ENCODE measurements around the gene KRTAP5-7. TPM values are rescaled to one million over a fixed set of nuclear protein-coding genes. Genes with fewer than 3 reads are reported as not detected.

KRTAP5-7 gene
- total RNA-seq, 1 experiment from 2014 or later, result not detected

DNA sequence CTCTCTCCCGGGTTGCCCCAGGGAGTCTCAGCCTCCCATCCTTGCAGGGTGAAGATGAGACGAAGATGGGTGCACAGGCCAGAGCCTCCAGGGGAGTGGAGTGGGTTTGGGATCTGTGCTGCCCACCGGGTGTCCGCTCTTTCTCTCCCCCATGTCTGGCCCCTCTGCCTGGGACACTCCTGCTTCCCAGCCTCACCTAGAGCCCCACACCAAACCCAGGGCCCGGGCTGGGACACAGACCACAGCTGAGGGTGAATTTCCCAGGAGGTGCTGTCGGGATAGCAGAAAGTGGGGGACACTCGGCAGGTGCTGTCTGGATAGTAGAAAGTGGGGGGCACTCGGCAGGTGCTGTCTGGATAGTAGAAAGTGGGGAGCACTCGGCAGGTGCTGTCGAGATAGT, 25.0 kb upstream of the KRTAP5-7 start:
- ChIA-PET POLR2A (no interaction called here), CTCF (no interaction called here)
- no TSS peak for BruUV-seq (replicated peaks)
- Mint-ChIP-seq H3K36me3 (ENCODE audit: insufficient read depth, unreplicated experiment) (peaks cover 36% of the 10 kb centered on the region), H3K4me3 (ENCODE audit: unreplicated experiment) (no peak overlapping the region), H3K9me3 (ENCODE audit: unreplicated experiment) (no peaks in the 10 kb centered on the region), H3K4me1 (ENCODE audit: insufficient read depth, unreplicated experiment) (no peaks in the 10 kb centered on the region), H3K27me3 (ENCODE audit: insufficient read depth, unreplicated experiment) (no peaks in the 10 kb centered on the region), H3K27ac (ENCODE audit: low read depth, unreplicated experiment) (peak overlapping the region; percentile 12)
- TF ChIP-seq, protein P1, sequence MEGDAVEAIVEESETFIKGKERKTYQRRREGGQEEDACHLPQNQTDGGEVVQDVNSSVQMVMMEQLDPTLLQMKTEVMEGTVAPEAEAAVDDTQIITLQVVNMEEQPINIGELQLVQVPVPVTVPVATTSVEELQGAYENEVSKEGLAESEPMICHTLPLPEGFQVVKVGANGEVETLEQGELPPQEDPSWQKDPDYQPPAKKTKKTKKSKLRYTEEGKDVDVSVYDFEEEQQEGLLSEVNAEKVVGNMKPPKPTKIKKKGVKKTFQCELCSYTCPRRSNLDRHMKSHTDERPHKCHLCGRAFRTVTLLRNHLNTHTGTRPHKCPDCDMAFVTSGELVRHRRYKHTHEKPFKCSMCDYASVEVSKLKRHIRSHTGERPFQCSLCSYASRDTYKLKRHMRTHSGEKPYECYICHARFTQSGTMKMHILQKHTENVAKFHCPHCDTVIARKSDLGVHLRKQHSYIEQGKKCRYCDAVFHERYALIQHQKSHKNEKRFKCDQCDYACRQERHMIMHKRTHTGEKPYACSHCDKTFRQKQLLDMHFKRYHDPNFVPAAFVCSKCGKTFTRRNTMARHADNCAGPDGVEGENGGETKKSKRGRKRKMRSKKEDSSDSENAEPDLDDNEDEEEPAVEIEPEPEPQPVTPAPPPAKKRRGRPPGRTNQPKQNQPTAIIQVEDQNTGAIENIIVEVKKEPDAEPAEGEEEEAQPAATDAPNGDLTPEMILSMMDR (IDR thresholded peaks at IDR 0.05; ENCODE audit: unreplicated experiment), result no peak
- DNase-seq (ENCODE audit: unreplicated experiment), result no peak
- intact Hi-C loops (cut with micrococcal nuclease), result no loop called here

- TF ChIP-seq, protein P1 (IDR thresholded peaks at IDR 0.05; ENCODE audit: unreplicated experiment), result no peak
- no peak overlapping the region for H3K4me3 Mint-ChIP-seq (ENCODE audit: unreplicated experiment)
- peaks cover 27% of the 10 kb centered on the region for H3K36me3 Mint-ChIP-seq (ENCODE audit: insufficient read depth, unreplicated experiment)
- peak overlapping the region; percentile 12 for H3K27ac Mint-ChIP-seq (ENCODE audit: low read depth, unreplicated experiment)
- BruUV-seq (replicated peaks), result no TSS peak
- ChIA-PET POLR2A (no interaction called here), CTCF (no interaction called here)
- intact Hi-C loops (cut with micrococcal nuclease), result no loop called here
- DNase-seq (ENCODE audit: unreplicated experiment), result no peak
- H3K4me1 Mint-ChIP-seq (ENCODE audit: insufficient read depth, unreplicated experiment), result no peaks in the 10 kb centered on the region
- H3K27me3 Mint-ChIP-seq (ENCODE audit: insufficient read depth, unreplicated experiment), result no peaks in the 10 kb centered on the region
- H3K9me3 Mint-ChIP-seq (ENCODE audit: unreplicated experiment), result no peaks in the 10 kb centered on the region
Measured at GRCh38 chr11:71502871-71503435, 24.1 kb upstream of the KRTAP5-7 start.

GRCh38 chr11:71504531-71504930, 22.5 kb upstream of the KRTAP5-7 start:
- POLR2A ChIA-PET, result no interaction called here
- TF ChIP-seq, protein P1 (IDR thresholded peaks at IDR 0.05; ENCODE audit: unreplicated experiment), result no peak
- BruUV-seq (replicated peaks), result no TSS peak
- Mint-ChIP-seq H3K4me3 (ENCODE audit: unreplicated experiment) (no peak overlapping the region), H3K27ac (ENCODE audit: low read depth, unreplicated experiment) (no peak overlapping the region), H3K4me1 (ENCODE audit: insufficient read depth, unreplicated experiment) (no peaks in the 10 kb centered on the region), H3K36me3 (ENCODE audit: insufficient read depth, unreplicated experiment) (peaks cover 18% of the 10 kb centered on the region), H3K27me3 (ENCODE audit: insufficient read depth, unreplicated experiment) (no peaks in the 10 kb centered on the region), H3K9me3 (ENCODE audit: unreplicated experiment) (no peaks in the 10 kb centered on the region)
- intact Hi-C loops (cut with micrococcal nuclease), result no loop called here
- no peak for DNase-seq (ENCODE audit: unreplicated experiment)
- CTCF ChIA-PET, result no interaction called here

DNA sequence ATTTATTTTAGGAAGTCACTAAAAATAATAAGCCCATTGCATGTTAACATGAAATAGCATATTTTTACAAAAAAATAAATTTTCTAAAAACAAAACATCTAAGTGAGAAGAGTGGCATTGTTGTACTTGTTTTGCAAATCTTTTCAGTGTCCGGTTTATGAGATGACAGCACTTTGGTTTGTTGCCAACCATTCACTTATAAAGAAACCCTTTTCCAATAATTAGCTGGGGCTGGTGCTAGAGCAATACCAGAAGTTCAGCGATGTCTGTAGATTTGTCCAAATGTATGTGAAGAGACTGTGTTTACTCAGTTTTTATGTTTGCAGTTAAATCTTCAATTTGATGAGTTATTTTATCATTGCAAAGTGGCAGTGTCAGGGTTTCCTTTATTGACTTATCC, 22.1 kb upstream of the KRTAP5-7 start:
- Mint-ChIP-seq H3K27ac (ENCODE audit: low read depth, unreplicated experiment) (no peak overlapping the region), H3K4me3 (ENCODE audit: unreplicated experiment) (no peak overlapping the region), H3K4me1 (ENCODE audit: insufficient read depth, unreplicated experiment) (no peaks in the 10 kb centered on the region), H3K9me3 (ENCODE audit: unreplicated experiment) (no peaks in the 10 kb centered on the region), H3K27me3 (ENCODE audit: insufficient read depth, unreplicated experiment) (no peaks in the 10 kb centered on the region), H3K36me3 (ENCODE audit: insufficient read depth, unreplicated experiment) (peaks cover 18% of the 10 kb centered on the region)
- no peak for DNase-seq (ENCODE audit: unreplicated experiment)
- ChIA-PET POLR2A (interaction anchor here (0.7 kb wide), 1 partner anchor 38 kb away, joined by 4 read pairs; no protein-coding TSS in a partner anchor), CTCF (no interaction called here)
- intact Hi-C loops (cut with micrococcal nuclease), result no loop called here
- TF ChIP-seq, protein P1 (IDR thresholded peaks at IDR 0.05; ENCODE audit: unreplicated experiment), result no peak
- no TSS peak for BruUV-seq (replicated peaks)

Data from MCF 10A (cell line).